Spleen (tissue), 11 donors: ENCODE measurements around the gene ZC3H7B. TPM values are rescaled to one million over a fixed set of nuclear protein-coding genes. Genes with fewer than 3 reads are reported as not detected.

Source experiments
- DNase-seq: peaks from one replicate; pipeline ENCODE4 v3.0.0-alpha.2; 2020
- H3K27ac ChIP-seq, 8 donors: fragments of 200-600 bp; sonication (generic) in 7 of 8; 1 replicate in 4 of 8; 2 replicates in 4 of 8; pipeline versions ENCODE4 v1.5.0 to v1.8.0; 2016 to 2021; ENCODE audit warnings: inconsistent platforms in 4 of 8, mild to moderate bottlenecking in 4 of 8, moderate library complexity in 1 of 8
- H3K27me3 ChIP-seq, 7 donors: fragments of 200-600 bp; sonication (generic) in 6 of 7; replicated peaks in 1 of 7; 1 replicate in 4 of 7; 2 replicates in 3 of 7; pipeline versions ENCODE4 v1.5.0 to v1.8.0; 2016 to 2021; ENCODE audit warnings: inconsistent platforms in 3 of 7, mild to moderate bottlenecking in 1 of 7
- H3K36me3 ChIP-seq, 6 donors: fragments of 200-600 bp; sonication (generic) in 5 of 6; 1 replicate in 4 of 6; 2 replicates in 2 of 6; pipeline versions ENCODE4 v1.5.0 to v1.8.0; 2016 to 2021; ENCODE audit warnings: inconsistent platforms in 2 of 6
- H3K4me1 ChIP-seq, 6 donors: fragments of 200-600 bp; sonication (generic) in 5 of 6; 1 replicate in 3 of 6; 2 replicates in 3 of 6; pipeline versions ENCODE4 v1.5.0 to v1.8.0; 2016 to 2021; ENCODE audit warnings: inconsistent platforms in 3 of 6
- H3K4me3 ChIP-seq, 8 donors: fragments of 200-600 bp; sonication (generic) in 7 of 8; 1 replicate in 4 of 8; 2 replicates in 4 of 8; pipeline versions ENCODE4 v1.5.0 to v1.8.0; 2016 to 2021; ENCODE audit warnings: inconsistent platforms in 4 of 8, mild to moderate bottlenecking in 4 of 8, moderate library complexity in 2 of 8
- H3K9me3 ChIP-seq, 8 donors: fragments of 200-600 bp; sonication (generic) in 7 of 8; 1 replicate in 4 of 8; 2 replicates in 4 of 8; pipeline versions ENCODE4 v1.5.0 to v1.8.0; 2016 to 2021; ENCODE audit warnings: inconsistent platforms in 4 of 8
- POLR2A ChIP-seq, 3 donors: fragments of 450-650 bp; IDR thresholded peaks; one replicate each; pipeline ENCODE4 v1.5.1; 2017; ENCODE audit warnings: antibody characterized with exemption in 3 of 3, mild to moderate bottlenecking in 1 of 3
- POLR2AphosphoS5 ChIP-seq, 3 donors: sonication (generic); formaldehyde crosslinking; IDR thresholded peaks; one replicate each; pipeline ENCODE4 v1.5.1; 2017; ENCODE audit warnings: antibody characterized with exemption in 3 of 3
- WGBS, 5 donors: extraction: QIAGEN DNeasy Blood & Tissue Kit in 3 of 5; methylation state at CpG; one replicate each; pipeline versions ENCODE4 v1.1.5 to v1.1.7; 2013 to 2018; 5-methylcytosine and 5-hydroxymethylcytosine counted together
- intact Hi-C: fragments of 100-400 bp; cut with DNase I; formaldehyde crosslinking; loops from one replicate; pipeline ENCODE4 v1.15.0; 2023; ENCODE audit warnings: low total_unique reads
- polyA plus RNA-seq, 3 donors: library from polyadenylated mRNA; stranded (reverse); fragments of 200-250 nt; gene quantifications; one replicate each; pipeline ENCODE4 v1.2.1, GENCODE V29; 2013
- total RNA-seq, 7 donors: library from RNA; depleted of rRNA in 3 of 7; stranded (reverse); fragments of >200 nt in 3 of 7; fragmentation: NEBNext Ultra II Directional in 4 of 7; extraction: Animal tissue kit (Norgen Biotek cat#: 25700) in 4 of 7; gene quantifications; one replicate each; pipeline versions ENCODE4 v1.1.0 to v1.2.1, GENCODE V29; 2016 to 2021
- TF ChIP-seq, protein P1 (sequence below), 11 experiments: fragments of 200-600 bp in 7 of 11; fragments of 450-650 bp in 4 of 11; sonication (generic) in 4 of 11; IDR thresholded peaks in 8 of 11; conservative IDR thresholded peaks in 3 of 11; 1 replicate in 7 of 11; 2 replicates in 4 of 11; pipeline versions ENCODE4 v1.4.0 to v1.8.0; 2016 to 2021; ENCODE audit warnings: antibody characterized with exemption in 11 of 11, inconsistent platforms in 4 of 11, mild to moderate bottlenecking in 1 of 11
- donor health status: healthy with polysubstance abuse.
- donor health status: DM: no; HTN: no; CAD: no; lungs with moderate emphysema.
- donor health status: DM: no; HTN: no; CAD: no.
- donor health status: Bipolar disorder and iron deficiency.
- donor health status: healthy.
- donor health status: DM: no; HTN: no; CAD: no.
- donor health status: DM: yes; HTN: yes; CAD: no.

ZC3H7B gene
- total and polyA plus RNA-seq, 10 donors, result 10.5 to 59.1 (median 46.9) TPM

DNA sequence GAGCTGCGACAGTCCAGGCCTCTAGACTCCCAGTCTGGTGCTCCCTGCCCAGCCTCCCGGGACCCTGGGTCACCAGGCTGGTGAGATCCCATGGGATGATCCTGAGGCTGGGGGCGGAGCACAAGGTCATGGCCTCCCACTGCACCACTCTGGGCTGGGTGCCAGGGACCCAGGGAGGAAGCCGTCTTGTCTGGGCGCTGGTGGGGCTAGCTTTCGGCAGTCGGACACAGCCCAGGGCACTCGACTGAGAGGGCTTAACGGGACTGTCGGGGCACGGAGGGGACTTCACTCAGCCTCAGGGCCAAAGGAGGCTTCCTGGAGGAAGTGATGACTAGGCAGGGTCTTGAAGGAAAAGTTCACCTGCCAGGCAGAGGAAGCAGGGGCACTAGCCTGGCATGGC, 39.0 kb downstream of the ZC3H7B start:
- Histone ChIP-seq H3K27ac (peak overlapping the region in 1 of 8 donors; percentile 14), H3K36me3 (peaks cover 10 to 100% (median 73%) of the 10 kb centered on the region in 6 donors), H3K27me3 (no peaks in the 10 kb centered on the region), H3K4me3 (no peak overlapping the region), H3K4me1 (peaks cover 0 to 6% (median 0%) of the 10 kb centered on the region in 6 donors), H3K9me3 (no peaks in the 10 kb centered on the region)
- intact Hi-C loops, result no loop called here
- DNase-seq, result no peak
- TF ChIP-seq POLR2A (IDR thresholded peaks at IDR 0.05) (no peak), POLR2AphosphoS5 (IDR thresholded peaks at IDR 0.05) (peak in 1 of 3 donors; percentile 57)
- 50 to 77% (median 70%) methylated on average over 7 to 11 of the region's 11 CpGs for WGBS, 5 donors

DNA sequence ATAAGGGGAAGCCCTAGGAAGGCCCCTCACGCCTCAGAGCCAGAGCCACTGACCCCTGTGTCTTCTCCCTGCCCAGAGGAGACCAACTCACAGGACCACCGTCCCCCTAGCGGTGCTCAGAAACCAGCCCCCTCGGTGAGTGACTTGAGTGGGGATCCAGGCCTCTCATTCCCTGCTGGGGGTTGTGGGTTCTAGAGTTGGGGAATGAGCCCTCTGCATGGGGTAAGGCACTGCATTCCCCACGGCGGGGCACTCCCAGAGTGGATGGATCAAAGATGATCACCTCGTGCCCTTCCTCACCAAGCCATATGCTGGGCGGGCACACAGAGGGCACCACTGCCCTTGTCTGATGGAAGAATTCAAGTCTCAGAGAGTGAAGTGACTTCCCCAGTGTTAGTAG, 39.7 kb downstream of the ZC3H7B start:
- 87 to 98% (median 95%) methylated on average over 8 of the region's 8 CpGs for WGBS, 5 donors
- H3K4me3 ChIP-seq, result no peak overlapping the region
- H3K36me3 ChIP-seq, result peaks cover 12 to 100% (median 74%) of the 10 kb centered on the region in 6 donors
- TF ChIP-seq, protein P1, sequence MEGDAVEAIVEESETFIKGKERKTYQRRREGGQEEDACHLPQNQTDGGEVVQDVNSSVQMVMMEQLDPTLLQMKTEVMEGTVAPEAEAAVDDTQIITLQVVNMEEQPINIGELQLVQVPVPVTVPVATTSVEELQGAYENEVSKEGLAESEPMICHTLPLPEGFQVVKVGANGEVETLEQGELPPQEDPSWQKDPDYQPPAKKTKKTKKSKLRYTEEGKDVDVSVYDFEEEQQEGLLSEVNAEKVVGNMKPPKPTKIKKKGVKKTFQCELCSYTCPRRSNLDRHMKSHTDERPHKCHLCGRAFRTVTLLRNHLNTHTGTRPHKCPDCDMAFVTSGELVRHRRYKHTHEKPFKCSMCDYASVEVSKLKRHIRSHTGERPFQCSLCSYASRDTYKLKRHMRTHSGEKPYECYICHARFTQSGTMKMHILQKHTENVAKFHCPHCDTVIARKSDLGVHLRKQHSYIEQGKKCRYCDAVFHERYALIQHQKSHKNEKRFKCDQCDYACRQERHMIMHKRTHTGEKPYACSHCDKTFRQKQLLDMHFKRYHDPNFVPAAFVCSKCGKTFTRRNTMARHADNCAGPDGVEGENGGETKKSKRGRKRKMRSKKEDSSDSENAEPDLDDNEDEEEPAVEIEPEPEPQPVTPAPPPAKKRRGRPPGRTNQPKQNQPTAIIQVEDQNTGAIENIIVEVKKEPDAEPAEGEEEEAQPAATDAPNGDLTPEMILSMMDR (IDR thresholded peaks at IDR 0.05 in 8 of 11, conservative IDR thresholded peaks at IDR 0.05 in 3 of 11), result no peak
- TF ChIP-seq POLR2A (IDR thresholded peaks at IDR 0.05), result no peak
- TF ChIP-seq POLR2AphosphoS5 (IDR thresholded peaks at IDR 0.05), result no peak
- DNase-seq, result no peak
- no peaks in the 10 kb centered on the region for H3K27me3 ChIP-seq
- H3K27ac ChIP-seq, result no peak overlapping the region
- H3K4me1 ChIP-seq, result peaks cover 0 to 6% (median 0%) of the 10 kb centered on the region in 6 donors
- intact Hi-C loops, result no loop called here
- no peaks in the 10 kb centered on the region for H3K9me3 ChIP-seq

DNA sequence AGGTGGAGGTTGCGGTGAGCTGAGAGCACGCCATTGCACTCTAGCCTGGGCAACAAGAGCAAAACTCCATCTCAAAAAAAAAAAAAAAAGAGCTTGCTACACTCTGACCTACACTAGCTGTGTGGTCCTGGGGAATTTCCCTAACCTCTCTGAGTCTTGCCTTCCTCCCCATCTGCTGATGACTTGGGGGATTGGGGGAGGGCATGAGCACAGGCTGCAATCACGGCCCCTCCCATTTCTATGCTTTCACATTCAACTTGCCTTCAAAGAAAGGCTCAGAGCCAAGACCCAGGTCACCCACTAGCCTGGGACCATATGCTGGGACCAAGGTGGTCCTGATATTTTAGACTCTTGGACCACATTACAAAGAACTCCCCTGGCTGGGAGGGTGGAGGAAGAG, 40.7 kb downstream of the ZC3H7B start:
- intact Hi-C loops, result no loop called here
- H3K36me3 ChIP-seq, result peaks cover 17 to 100% (median 82%) of the 10 kb centered on the region in 6 donors

DNA sequence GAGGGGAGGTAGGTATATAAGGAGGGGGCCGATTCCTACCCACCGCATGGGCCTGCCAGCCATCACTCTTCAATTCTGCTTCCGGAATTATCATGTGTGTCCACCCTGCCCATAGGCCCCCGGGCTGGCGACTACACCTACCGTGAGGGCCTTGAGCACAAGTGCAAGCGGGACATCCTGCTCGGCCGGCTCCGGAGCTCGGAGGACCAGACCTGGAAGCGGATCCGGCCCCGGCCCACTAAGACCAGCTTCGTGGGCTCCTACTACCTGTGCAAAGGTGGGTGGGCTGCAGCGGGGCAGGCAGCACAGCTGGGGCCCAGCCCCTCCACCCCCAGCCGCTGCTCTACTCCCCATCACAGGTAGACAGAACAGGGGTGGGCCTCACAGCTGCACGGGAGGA, 42.0 kb downstream of the ZC3H7B start:
- intact Hi-C loops, result no loop called here
- 81 to 96% (median 89%) methylated on average over 5 to 18 of the region's 18 CpGs for WGBS, 5 donors
- Histone ChIP-seq H3K9me3 (no peaks in the 10 kb centered on the region), H3K27ac (no peak overlapping the region), H3K4me3 (no peak overlapping the region), H3K27me3 (no peaks in the 10 kb centered on the region), H3K36me3 (peaks cover 17 to 100% (median 91%) of the 10 kb centered on the region in 6 donors), H3K4me1 (peaks cover 0 to 6% (median 0%) of the 10 kb centered on the region in 6 donors)
- no peak for DNase-seq
- TF ChIP-seq, protein P1 (IDR thresholded peaks at IDR 0.05 in 8 of 11, conservative IDR thresholded peaks at IDR 0.05 in 3 of 11), result no peak
- peak in 1 of 3 donors; percentile 44 for TF ChIP-seq POLR2AphosphoS5 (IDR thresholded peaks at IDR 0.05)

More for the DNA sequence above, 40.7 kb downstream of the ZC3H7B start:
- WGBS, 5 donors, result 64 to 93% (median 83%) methylated on average over 3 of the region's 3 CpGs
- no peak overlapping the region for H3K27ac ChIP-seq
- peaks cover 0 to 6% (median 0%) of the 10 kb centered on the region in 6 donors for H3K4me1 ChIP-seq
- no peaks in the 10 kb centered on the region for H3K27me3 ChIP-seq
- DNase-seq, result no peak
- H3K9me3 ChIP-seq, result no peaks in the 10 kb centered on the region
- no peak overlapping the region for H3K4me3 ChIP-seq
- TF ChIP-seq, protein P1 (IDR thresholded peaks at IDR 0.05 in 8 of 11, conservative IDR thresholded peaks at IDR 0.05 in 3 of 11), result no peak
- TF ChIP-seq POLR2A (IDR thresholded peaks at IDR 0.05), result no peak
- no peak for TF ChIP-seq POLR2AphosphoS5 (IDR thresholded peaks at IDR 0.05)
